Measurements from ENCODE around the gene RBMX2.

DNA sequence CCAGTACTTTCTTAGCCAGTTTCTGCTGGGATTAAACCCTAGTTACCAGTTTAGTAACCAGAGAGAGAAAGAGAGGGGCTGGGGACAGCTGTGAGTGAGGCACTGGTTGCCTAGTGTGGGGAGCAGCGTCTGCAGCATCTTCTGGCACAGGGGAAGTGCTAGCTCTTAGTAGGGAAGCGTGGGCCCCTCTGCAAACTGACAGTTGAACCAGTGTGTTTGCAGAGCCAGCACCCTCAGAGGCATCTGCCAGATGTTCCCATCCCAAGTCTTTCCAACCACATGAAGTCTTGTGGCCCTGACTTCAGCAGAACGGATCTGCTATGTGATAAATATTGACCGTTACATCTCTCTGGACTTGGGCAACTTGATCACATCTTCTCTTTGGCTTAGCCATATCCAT lies 15.0 kb downstream of the RBMX2 start:
- TF ChIP-seq, protein P1, sequence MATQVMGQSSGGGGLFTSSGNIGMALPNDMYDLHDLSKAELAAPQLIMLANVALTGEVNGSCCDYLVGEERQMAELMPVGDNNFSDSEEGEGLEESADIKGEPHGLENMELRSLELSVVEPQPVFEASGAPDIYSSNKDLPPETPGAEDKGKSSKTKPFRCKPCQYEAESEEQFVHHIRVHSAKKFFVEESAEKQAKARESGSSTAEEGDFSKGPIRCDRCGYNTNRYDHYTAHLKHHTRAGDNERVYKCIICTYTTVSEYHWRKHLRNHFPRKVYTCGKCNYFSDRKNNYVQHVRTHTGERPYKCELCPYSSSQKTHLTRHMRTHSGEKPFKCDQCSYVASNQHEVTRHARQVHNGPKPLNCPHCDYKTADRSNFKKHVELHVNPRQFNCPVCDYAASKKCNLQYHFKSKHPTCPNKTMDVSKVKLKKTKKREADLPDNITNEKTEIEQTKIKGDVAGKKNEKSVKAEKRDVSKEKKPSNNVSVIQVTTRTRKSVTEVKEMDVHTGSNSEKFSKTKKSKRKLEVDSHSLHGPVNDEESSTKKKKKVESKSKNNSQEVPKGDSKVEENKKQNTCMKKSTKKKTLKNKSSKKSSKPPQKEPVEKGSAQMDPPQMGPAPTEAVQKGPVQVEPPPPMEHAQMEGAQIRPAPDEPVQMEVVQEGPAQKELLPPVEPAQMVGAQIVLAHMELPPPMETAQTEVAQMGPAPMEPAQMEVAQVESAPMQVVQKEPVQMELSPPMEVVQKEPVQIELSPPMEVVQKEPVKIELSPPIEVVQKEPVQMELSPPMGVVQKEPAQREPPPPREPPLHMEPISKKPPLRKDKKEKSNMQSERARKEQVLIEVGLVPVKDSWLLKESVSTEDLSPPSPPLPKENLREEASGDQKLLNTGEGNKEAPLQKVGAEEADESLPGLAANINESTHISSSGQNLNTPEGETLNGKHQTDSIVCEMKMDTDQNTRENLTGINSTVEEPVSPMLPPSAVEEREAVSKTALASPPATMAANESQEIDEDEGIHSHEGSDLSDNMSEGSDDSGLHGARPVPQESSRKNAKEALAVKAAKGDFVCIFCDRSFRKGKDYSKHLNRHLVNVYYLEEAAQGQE (tag by site-specific recombination; IDR thresholded peaks at IDR 0.05) = no peak
- TF ChIP-seq, protein P2, sequence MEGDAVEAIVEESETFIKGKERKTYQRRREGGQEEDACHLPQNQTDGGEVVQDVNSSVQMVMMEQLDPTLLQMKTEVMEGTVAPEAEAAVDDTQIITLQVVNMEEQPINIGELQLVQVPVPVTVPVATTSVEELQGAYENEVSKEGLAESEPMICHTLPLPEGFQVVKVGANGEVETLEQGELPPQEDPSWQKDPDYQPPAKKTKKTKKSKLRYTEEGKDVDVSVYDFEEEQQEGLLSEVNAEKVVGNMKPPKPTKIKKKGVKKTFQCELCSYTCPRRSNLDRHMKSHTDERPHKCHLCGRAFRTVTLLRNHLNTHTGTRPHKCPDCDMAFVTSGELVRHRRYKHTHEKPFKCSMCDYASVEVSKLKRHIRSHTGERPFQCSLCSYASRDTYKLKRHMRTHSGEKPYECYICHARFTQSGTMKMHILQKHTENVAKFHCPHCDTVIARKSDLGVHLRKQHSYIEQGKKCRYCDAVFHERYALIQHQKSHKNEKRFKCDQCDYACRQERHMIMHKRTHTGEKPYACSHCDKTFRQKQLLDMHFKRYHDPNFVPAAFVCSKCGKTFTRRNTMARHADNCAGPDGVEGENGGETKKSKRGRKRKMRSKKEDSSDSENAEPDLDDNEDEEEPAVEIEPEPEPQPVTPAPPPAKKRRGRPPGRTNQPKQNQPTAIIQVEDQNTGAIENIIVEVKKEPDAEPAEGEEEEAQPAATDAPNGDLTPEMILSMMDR (tag by site-specific recombination; IDR thresholded peaks at IDR 0.05) = no peak
- TF ChIP-seq ZNF692 (tag by site-specific recombination; IDR thresholded peaks at IDR 0.05) (no peak), ZNF274 (IDR thresholded peaks at IDR 0.05; ENCODE audit: low read length) (no peak), ZNF274 (tag by site-specific recombination; IDR thresholded peaks at IDR 0.05; ENCODE audit: borderline replicate concordance) (no peak), ZNF561 (tag by site-specific recombination; IDR thresholded peaks at IDR 0.05; ENCODE audit: borderline replicate concordance) (no peak)
- TF ChIP-seq, protein P3, sequence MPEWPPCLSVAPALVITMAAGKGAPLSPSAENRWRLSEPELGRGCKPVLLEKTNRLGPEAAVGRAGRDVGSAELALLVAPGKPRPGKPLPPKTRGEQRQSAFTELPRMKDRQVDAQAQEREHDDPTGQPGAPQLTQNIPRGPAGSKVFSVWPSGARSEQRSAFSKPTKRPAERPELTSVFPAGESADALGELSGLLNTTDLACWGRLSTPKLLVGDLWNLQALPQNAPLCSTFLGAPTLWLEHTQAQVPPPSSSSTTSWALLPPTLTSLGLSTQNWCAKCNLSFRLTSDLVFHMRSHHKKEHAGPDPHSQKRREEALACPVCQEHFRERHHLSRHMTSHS (tag by site-specific recombination; IDR thresholded peaks at IDR 0.05) = no peak
